H1 (cell line): Measurements from ENCODE around the gene EYA2.

Experiments used
- ATF3 ChIP-seq: IDR thresholded peaks from 2 replicates; pipeline ENCODE4 v1.6.1; 2011; ENCODE audit warnings: low read depth, mild to moderate bottlenecking, low read length; ENCODE audit not compliant: insufficient read depth
- CEBPB ChIP-seq: IDR thresholded peaks from 2 replicates; pipeline ENCODE4 v1.6.1; 2012; ENCODE audit warnings: low read depth, low read length
- CHD2 ChIP-seq: IDR thresholded peaks from 2 replicates; pipeline ENCODE4 v1.6.1; 2012; ENCODE audit warnings: low read length, improper control_type of control experiment
- CTCF ChIP-seq, 3 experiments: IDR thresholded peaks; 1 replicate in 2 of 3; 2 replicates in 1 of 3; pipeline versions ENCODE4 v1.5.1 to v1.6.1; 2011; ENCODE audit warnings: low read length in 3 of 3, mild to moderate bottlenecking in 3 of 3, inconsistent platforms in 2 of 3, low read depth in 1 of 3, moderate library complexity in 1 of 3; ENCODE audit not compliant: insufficient read depth in 1 of 3; ENCODE audit errors: control extremely low read depth in 1 of 3
- EGR1 ChIP-seq: IDR thresholded peaks from 2 replicates; pipeline ENCODE4 v1.6.1; 2011; ENCODE audit warnings: low read depth, low read length, borderline replicate concordance
- EP300 ChIP-seq, 2 experiments: IDR thresholded peaks; 1 replicate in 1 of 2; 2 replicates in 1 of 2; pipeline ENCODE4 v1.6.1; 2011 to 2012; ENCODE audit warnings: low read depth in 2 of 2, low read length in 2 of 2, mild to moderate bottlenecking in 2 of 2, borderline replicate concordance in 1 of 2, inconsistent platforms in 1 of 2, moderate library complexity in 1 of 2
- GTF2F1 ChIP-seq: IDR thresholded peaks from 2 replicates; pipeline ENCODE4 v1.6.1; 2012; ENCODE audit warnings: low read depth, low read length, improper control_type of control experiment, borderline replicate concordance
- HDAC2 ChIP-seq, 2 experiments: fragments of 300-600 bp in 1 of 2; sonication (generic) in 1 of 2; IDR thresholded peaks; 2 replicates each; pipeline ENCODE4 v1.6.1; 2011 to 2012; ENCODE audit warnings: low read depth in 2 of 2, low read length in 2 of 2, mild to moderate bottlenecking in 2 of 2, moderate library complexity in 2 of 2, borderline replicate concordance in 1 of 2, inconsistent platforms in 1 of 2
- JUND ChIP-seq: IDR thresholded peaks from 2 replicates; pipeline ENCODE4 v1.6.1; 2011; ENCODE audit warnings: mild to moderate bottlenecking, improper control_type of control experiment, low read length
- POLR2A ChIP-seq, 2 experiments: IDR thresholded peaks; 1 replicate in 1 of 2; 2 replicates in 1 of 2; pipeline ENCODE4 v1.6.1; 2011; ENCODE audit warnings: low read depth in 2 of 2, low read length in 2 of 2, mild to moderate bottlenecking in 2 of 2; ENCODE audit errors: control extremely low read depth in 1 of 2
- RAD21 ChIP-seq, 2 experiments: IDR thresholded peaks in 1 of 2; conservative IDR thresholded peaks in 1 of 2; 2 replicates each; pipeline ENCODE4 v1.6.1; 2011; ENCODE audit warnings: low read depth in 2 of 2, low read length in 2 of 2, improper control_type of control experiment in 1 of 2, inconsistent platforms in 1 of 2, mild to moderate bottlenecking in 1 of 2, moderate library complexity in 1 of 2
- SP1 ChIP-seq: IDR thresholded peaks from 2 replicates; pipeline ENCODE4 v1.6.1; 2011; ENCODE audit warnings: low read depth, low read length
- USF2 ChIP-seq: IDR thresholded peaks from 2 replicates; pipeline ENCODE4 v1.6.1; 2011; ENCODE audit warnings: low read length, improper control_type of control experiment

GRCh38 chr20:46865824-46866223 lies 28.8 kb upstream of the EYA2 start:
- TF ChIP-seq EGR1 (no peak), CEBPB (no peak), HDAC2 (IDR thresholded peaks at IDR 0.05; ENCODE audit: borderline replicate concordance in 1 of 2, low read depth in 2 of 2, low read length in 2 of 2) (no peak), CHD2 (no peak), CTCF (IDR thresholded peaks at IDR 0.05; ENCODE audit: control extremely low read depth in 1 of 3, insufficient read depth in 1 of 3, low read depth in 1 of 3, low read length in 3 of 3) (no peak), JUND (no peak), USF2 (no peak), SP1 (no peak), ATF3 (no peak), GTF2F1 (no peak), RAD21 (IDR thresholded peaks at IDR 0.05 in 1 of 2, conservative IDR thresholded peaks at IDR 0.05 in 1 of 2; ENCODE audit: low read depth in 2 of 2, low read length in 2 of 2) (no peak), POLR2A (IDR thresholded peaks at IDR 0.05; ENCODE audit: control extremely low read depth in 1 of 2, low read depth in 2 of 2, low read length in 2 of 2) (no peak), EP300 (IDR thresholded peaks at IDR 0.05; ENCODE audit: borderline replicate concordance in 1 of 2, low read depth in 2 of 2, low read length in 2 of 2) (no peak)
